Colonic mucosa (tissue), 4 donors: ENCODE data around the gene CYBB. TPM values are rescaled to one million over a fixed set of nuclear protein-coding genes. Genes with fewer than 3 reads are reported as not detected.

Experiments
- DNase-seq: peaks from one replicate; pipeline ENCODE4 v3.0.0-alpha.2; 2020
- H3K27ac ChIP-seq: fragments of 200-600 bp; one replicate; pipeline ENCODE4 v1.8.0; 2021
- H3K27me3 ChIP-seq: fragments of 200-600 bp; one replicate; pipeline ENCODE4 v1.8.0; 2021
- H3K36me3 ChIP-seq: fragments of 200-600 bp; one replicate; pipeline ENCODE4 v1.8.0; 2021
- H3K4me1 ChIP-seq: fragments of 200-600 bp; one replicate; pipeline ENCODE4 v1.8.0; 2021; ENCODE audit warnings: mild to moderate bottlenecking
- H3K4me3 ChIP-seq: fragments of 200-600 bp; one replicate; pipeline ENCODE4 v1.8.0; 2021
- H3K9ac ChIP-seq, 2 donors: one replicate each; pipeline ENCODE4 v1.7.0; 2013; ENCODE audit warnings: control low read depth in 2 of 2, low read depth in 2 of 2, low read length in 2 of 2
- H3K9me3 ChIP-seq: fragments of 200-600 bp; one replicate; pipeline ENCODE4 v1.8.0; 2021
- intact Hi-C: fragments of 100-400 bp; cut with DNase I; formaldehyde crosslinking; loops from one replicate; pipeline ENCODE4 v1.14.1; 2022
- total RNA-seq, 2 donors: library from RNA; stranded (reverse); fragmentation: NEBNext Ultra II Directional in 1 of 2; extraction: Animal tissue kit (Norgen Biotek cat#: 25700) in 1 of 2; gene quantifications; one replicate each; pipeline ENCODE4 v1.2.1, GENCODE V29; 2021
- TF ChIP-seq, protein P1 (sequence below): fragments of 200-600 bp; IDR thresholded peaks from one replicate; pipeline ENCODE4 v1.8.0; 2022; ENCODE audit warnings: antibody characterized with exemption, mild to moderate bottlenecking
- donor health status: healthy.
- donor health status: DM: no; HTN: no; CAD: no.
- donor health status: DM: no; HTN: no; CAD: no.

CYBB gene
- total RNA-seq, 2 donors from 2014 or later: 7.7 to 18.6 TPM

DNA sequence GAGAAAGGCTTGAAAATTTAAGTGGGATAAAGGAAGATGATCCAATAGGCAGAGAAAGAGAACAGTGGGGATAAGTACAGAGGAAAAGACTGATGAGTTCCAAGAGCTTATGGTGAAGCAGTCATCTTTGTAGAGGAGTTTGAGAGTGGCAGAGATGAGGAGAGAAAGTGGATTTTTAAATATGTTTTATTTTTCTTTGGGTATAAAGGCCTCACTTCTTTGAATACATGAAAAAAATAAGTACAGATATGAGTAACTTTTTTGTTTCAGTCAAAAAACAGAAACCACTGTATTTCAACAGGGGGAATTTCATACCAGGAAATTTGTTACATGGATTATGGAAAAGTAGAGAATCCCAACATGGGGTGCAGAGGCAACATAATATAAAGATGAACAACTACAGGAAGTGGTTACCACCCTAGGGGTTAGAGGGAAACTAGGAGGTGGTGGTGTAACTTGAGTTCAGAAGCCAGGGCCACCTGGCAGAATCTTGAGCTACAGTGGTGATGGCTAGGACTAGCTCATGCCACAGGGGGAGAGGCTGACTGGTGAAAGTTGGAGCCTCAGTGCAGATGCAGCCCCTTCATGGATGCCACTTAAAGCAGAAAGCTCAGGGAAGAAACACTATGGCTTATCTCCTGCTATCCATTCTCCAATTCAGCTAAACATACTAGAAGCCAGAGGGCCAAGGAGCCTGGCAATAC lies 3.4 kb upstream of the CYBB start:
- H3K9me3 ChIP-seq: no peaks in the 10 kb centered on the region
- intact Hi-C loops: no loop called here
- TF ChIP-seq, protein P1, sequence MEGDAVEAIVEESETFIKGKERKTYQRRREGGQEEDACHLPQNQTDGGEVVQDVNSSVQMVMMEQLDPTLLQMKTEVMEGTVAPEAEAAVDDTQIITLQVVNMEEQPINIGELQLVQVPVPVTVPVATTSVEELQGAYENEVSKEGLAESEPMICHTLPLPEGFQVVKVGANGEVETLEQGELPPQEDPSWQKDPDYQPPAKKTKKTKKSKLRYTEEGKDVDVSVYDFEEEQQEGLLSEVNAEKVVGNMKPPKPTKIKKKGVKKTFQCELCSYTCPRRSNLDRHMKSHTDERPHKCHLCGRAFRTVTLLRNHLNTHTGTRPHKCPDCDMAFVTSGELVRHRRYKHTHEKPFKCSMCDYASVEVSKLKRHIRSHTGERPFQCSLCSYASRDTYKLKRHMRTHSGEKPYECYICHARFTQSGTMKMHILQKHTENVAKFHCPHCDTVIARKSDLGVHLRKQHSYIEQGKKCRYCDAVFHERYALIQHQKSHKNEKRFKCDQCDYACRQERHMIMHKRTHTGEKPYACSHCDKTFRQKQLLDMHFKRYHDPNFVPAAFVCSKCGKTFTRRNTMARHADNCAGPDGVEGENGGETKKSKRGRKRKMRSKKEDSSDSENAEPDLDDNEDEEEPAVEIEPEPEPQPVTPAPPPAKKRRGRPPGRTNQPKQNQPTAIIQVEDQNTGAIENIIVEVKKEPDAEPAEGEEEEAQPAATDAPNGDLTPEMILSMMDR: no peak
- DNase-seq: no peak
- H3K27ac ChIP-seq: no peak overlapping the region
- H3K36me3 ChIP-seq: no peaks in the 10 kb centered on the region
- no peaks in the 10 kb centered on the region for H3K27me3 ChIP-seq
- H3K4me3 ChIP-seq: no peak overlapping the region
- H3K9ac ChIP-seq: no peak overlapping the region
- no peaks in the 10 kb centered on the region for H3K4me1 ChIP-seq

DNA sequence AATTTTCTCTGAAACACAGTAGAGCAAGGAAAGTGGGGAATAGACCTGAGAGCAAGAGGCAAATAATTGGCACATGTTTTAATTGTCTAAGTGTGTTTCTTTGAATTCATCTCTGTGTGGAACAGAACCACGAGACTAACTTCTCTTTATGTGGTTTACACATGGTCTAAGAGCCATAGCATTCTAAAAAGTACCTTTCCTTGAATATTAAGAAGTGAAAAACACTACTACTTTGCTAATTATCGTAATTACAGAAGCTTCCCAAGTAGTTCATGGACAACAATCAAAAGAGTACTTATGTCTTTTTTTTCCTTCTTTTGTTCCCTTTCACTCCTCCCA lies 2.9 kb upstream of the CYBB start:
- Histone ChIP-seq H3K4me3 (no peak overlapping the region), H3K4me1 (no peaks in the 10 kb centered on the region), H3K36me3 (no peaks in the 10 kb centered on the region), H3K27me3 (no peaks in the 10 kb centered on the region), H3K27ac (no peak overlapping the region), H3K9ac (no peak overlapping the region), H3K9me3 (no peaks in the 10 kb centered on the region)
- intact Hi-C loops: no loop called here
- DNase-seq: no peak
- TF ChIP-seq, protein P1: no peak

DNA sequence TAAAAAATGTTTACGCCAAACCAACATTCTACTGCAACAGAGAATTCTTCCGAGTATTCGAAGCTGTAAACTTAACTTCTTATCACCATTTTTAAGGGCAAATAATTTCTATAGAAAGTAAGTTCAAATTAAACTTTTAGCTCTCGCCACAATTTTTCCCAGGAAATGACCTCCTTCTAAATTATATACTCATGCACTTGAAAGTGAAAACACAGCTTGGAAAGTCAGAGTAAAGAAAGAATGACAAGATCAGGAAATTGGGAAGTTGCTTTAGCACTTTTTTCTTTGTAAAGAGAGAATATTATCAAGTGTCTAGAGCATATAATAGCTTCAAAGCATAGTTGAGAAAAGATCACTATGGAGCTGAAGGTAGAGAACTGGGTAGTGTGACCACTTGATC lies 1.2 kb downstream of the CYBB start:
- DNase-seq: no peak
- H3K9ac ChIP-seq: no peak overlapping the region
- intact Hi-C loops: no loop called here
- no peaks in the 10 kb centered on the region for H3K4me1 ChIP-seq
- no peak overlapping the region for H3K4me3 ChIP-seq
- H3K36me3 ChIP-seq: no peaks in the 10 kb centered on the region
- H3K27ac ChIP-seq: peak overlapping the region; percentile 32
- TF ChIP-seq, protein P1: no peak
- no peaks in the 10 kb centered on the region for H3K27me3 ChIP-seq
- no peaks in the 10 kb centered on the region for H3K9me3 ChIP-seq

DNA sequence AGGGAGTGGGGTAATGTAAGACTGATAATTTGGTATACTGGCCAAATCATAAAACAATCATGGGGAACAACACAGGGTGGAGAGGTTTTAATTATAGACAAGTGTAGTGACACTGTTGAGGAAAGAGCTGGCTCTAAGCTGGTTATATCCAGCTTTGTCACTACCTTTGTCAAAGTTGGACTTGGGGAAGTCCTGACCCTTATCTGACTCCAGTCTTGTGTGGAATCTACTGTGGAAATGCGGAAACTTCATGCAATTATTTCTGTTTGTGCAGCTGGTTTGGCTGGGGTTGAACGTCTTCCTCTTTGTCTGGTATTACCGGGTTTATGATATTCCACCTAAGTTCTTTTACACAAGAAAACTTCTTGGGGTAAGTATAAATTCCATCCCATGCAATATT lies 2.0 kb downstream of the CYBB start:
- DNase-seq: peak; percentile 21
- no peaks in the 10 kb centered on the region for H3K9me3 ChIP-seq
- intact Hi-C loops: no loop called here
- no peak overlapping the region for H3K9ac ChIP-seq
- no peaks in the 10 kb centered on the region for H3K36me3 ChIP-seq
- TF ChIP-seq, protein P1: no peak
- peak overlapping the region; percentile 32 for H3K27ac ChIP-seq
- H3K4me1 ChIP-seq: no peaks in the 10 kb centered on the region
- no peaks in the 10 kb centered on the region for H3K27me3 ChIP-seq
- no peak overlapping the region for H3K4me3 ChIP-seq

DNA sequence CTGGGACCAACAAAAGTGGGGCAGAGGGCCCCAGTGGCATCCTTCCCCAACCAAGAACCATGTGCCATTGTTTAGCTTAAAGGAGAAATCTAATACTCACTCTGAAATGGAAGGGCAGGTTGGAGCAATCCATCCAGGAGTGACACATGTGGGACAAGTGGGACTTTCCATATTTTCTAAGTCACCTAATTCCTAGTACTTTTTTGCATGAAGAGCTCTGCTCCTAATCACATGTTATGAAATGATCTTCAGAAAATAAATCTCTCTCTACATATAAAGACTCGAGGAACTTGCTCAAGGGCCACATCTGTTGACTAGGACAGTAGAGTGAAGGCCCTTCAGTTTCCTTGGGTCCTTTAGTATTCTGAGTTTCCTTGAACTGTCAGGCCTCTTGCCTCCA lies 2.5 kb downstream of the CYBB start:
- intact Hi-C loops: no loop called here
- H3K27ac ChIP-seq: peak overlapping the region; percentile 32
- DNase-seq: no peak
- H3K4me1 ChIP-seq: no peaks in the 10 kb centered on the region
- TF ChIP-seq, protein P1: no peak
- H3K27me3 ChIP-seq: no peaks in the 10 kb centered on the region
- no peak overlapping the region for H3K9ac ChIP-seq
- H3K4me3 ChIP-seq: no peak overlapping the region
- H3K36me3 ChIP-seq: no peaks in the 10 kb centered on the region
- no peaks in the 10 kb centered on the region for H3K9me3 ChIP-seq
